Neural cell (in vitro differentiated cells): ENCODE measurements around the gene SLC25A22.

Source experiments
- CTCF ChIP-seq: fragments of 450-650 bp; IDR thresholded peaks from 2 replicates; pipeline ENCODE4 v1.5.1; 2014; ENCODE audit warnings: antibody characterized with exemption, mild to moderate bottlenecking, moderate library complexity; ENCODE audit not compliant: poor library complexity, severe bottlenecking
- EP300 ChIP-seq: fragments of 450-650 bp; conservative IDR thresholded peaks from 2 replicates; pipeline ENCODE4 v1.6.1; 2014; ENCODE audit warnings: antibody characterized with exemption, mild to moderate bottlenecking, moderate library complexity; ENCODE audit not compliant: poor library complexity, severe bottlenecking
- EZH2 ChIP-seq: fragments of 200-600, 300-800 bp; shearing (Covaris generic), sonication (generic); IDR thresholded peaks from 2 replicates; pipeline ENCODE4 v1.6.1; 2014; ENCODE audit warnings: antibody characterized with exemption, low read length, borderline replicate concordance, mild to moderate bottlenecking; ENCODE audit not compliant: insufficient read depth, poor library complexity, severe bottlenecking
- MXI1 ChIP-seq: fragments of 450-650 bp; conservative IDR thresholded peaks from 2 replicates; pipeline ENCODE4 v1.6.1; 2014; ENCODE audit warnings: antibody characterized with exemption, mild to moderate bottlenecking; ENCODE audit not compliant: poor library complexity, severe bottlenecking
- POLR2AphosphoS5 ChIP-seq: IDR thresholded peaks from 2 replicates; pipeline ENCODE4 v1.6.1; 2012
- RAD21 ChIP-seq: fragments of 450-650 bp; conservative IDR thresholded peaks from 2 replicates; pipeline ENCODE4 v1.6.1; 2014; ENCODE audit warnings: antibody characterized with exemption, mild to moderate bottlenecking, moderate library complexity
- REST ChIP-seq: IDR thresholded peaks from 2 replicates; pipeline ENCODE4 v1.6.1; 2012; ENCODE audit warnings: borderline replicate concordance
- SMC3 ChIP-seq: fragments of 450-650 bp; conservative IDR thresholded peaks from 2 replicates; pipeline ENCODE4 v1.6.1; 2014; ENCODE audit warnings: antibody characterized with exemption, mild to moderate bottlenecking, moderate library complexity; ENCODE audit not compliant: poor library complexity
- TAF1 ChIP-seq: IDR thresholded peaks from 2 replicates; pipeline ENCODE4 v1.6.1; 2012; ENCODE audit warnings: low read depth

- TF ChIP-seq POLR2AphosphoS5 (no peak), MXI1 (no peak), CTCF (no peak), SMC3 (no peak), TAF1 (no peak), EP300 (no peak), RAD21 (peak; percentile 20), REST (no peak), EZH2 (no peak)
Observed at GRCh38 chr11:810040-810567, 12.0 kb upstream of the SLC25A22 start.
